GM12891 (cell line): Measurements from ENCODE around the gene PTPRD.

Experiments
- DNase-seq: peaks from one replicate; pipeline ENCODE4 v3.0.0; 2011; ENCODE audit warnings: low spot score; ENCODE audit not compliant: insufficient read length
- FAIRE-seq: peaks from 2 replicates; lab custom pipeline; 2011; peaks lifted over from hg19 to GRCh38; lab: Jason Lieb, UNC
- PAX5 ChIP-seq: IDR thresholded peaks from 2 replicates; pipeline ENCODE4 v1.6.1; 2011; ENCODE audit warnings: low read length, moderate library complexity, mild to moderate bottlenecking; ENCODE audit not compliant: insufficient read depth, severe bottlenecking
- POLR2A ChIP-seq: IDR thresholded peaks from 2 replicates; pipeline ENCODE4 v1.6.1; 2011; ENCODE audit warnings: low read depth, low read length, control low read depth
- POLR2AphosphoS5 ChIP-seq: IDR thresholded peaks from 2 replicates; pipeline ENCODE4 v1.6.1; 2011; ENCODE audit warnings: low read depth, low read length, control low read depth
- POU2F2 ChIP-seq: IDR thresholded peaks from 2 replicates; pipeline ENCODE4 v1.6.1; 2011; ENCODE audit warnings: low read depth, mild to moderate bottlenecking, control low read depth, low read length, moderate library complexity
- SPI1 ChIP-seq: IDR thresholded peaks from 2 replicates; pipeline ENCODE4 v1.6.1; 2011; ENCODE audit warnings: low read depth, low read length, control low read depth
- TAF1 ChIP-seq: IDR thresholded peaks from 2 replicates; pipeline ENCODE4 v1.6.1; 2011; ENCODE audit warnings: low read depth, low read length, control low read depth

Gene PTPRD

GRCh38 chr9:10253341-10253740 lies 359.5 kb downstream of the PTPRD start:
- FAIRE-seq (no peak), DNase-seq (no peak)
- TF ChIP-seq SPI1 (no peak), POU2F2 (no peak), PAX5 (no peak), POLR2AphosphoS5 (no peak), TAF1 (no peak), POLR2A (no peak)

- TF ChIP-seq POU2F2, result no peak
- no peak for TF ChIP-seq SPI1
- TF ChIP-seq PAX5, result no peak
- no peak for TF ChIP-seq POLR2A
- TF ChIP-seq POLR2AphosphoS5, result no peak
- no peak for TF ChIP-seq TAF1
- no peak for DNase-seq
- no peak for FAIRE-seq
Measured at GRCh38 chr9:10252174-10252573, 360.6 kb downstream of the PTPRD start.

- no peak for TF ChIP-seq TAF1
- no peak for TF ChIP-seq POU2F2
- no peak for TF ChIP-seq POLR2AphosphoS5
- no peak for TF ChIP-seq POLR2A
- TF ChIP-seq PAX5, result no peak
- TF ChIP-seq SPI1, result no peak
- DNase-seq (no peak), FAIRE-seq (no peak)
Measured at GRCh38 chr9:10251490-10251889, 361.3 kb downstream of the PTPRD start.

- no peak for TF ChIP-seq POLR2A
- TF ChIP-seq PAX5, result no peak
- no peak for TF ChIP-seq POU2F2
- no peak for TF ChIP-seq SPI1
- TF ChIP-seq TAF1, result no peak
- TF ChIP-seq POLR2AphosphoS5, result no peak
- DNase-seq (no peak), FAIRE-seq (no peak)
Measured at GRCh38 chr9:10250219-10250618, 362.6 kb downstream of the PTPRD start.

GRCh38 chr9:10248890-10249289 lies 363.9 kb downstream of the PTPRD start:
- no peak for FAIRE-seq
- no peak for DNase-seq
- TF ChIP-seq TAF1, result no peak
- no peak for TF ChIP-seq PAX5
- TF ChIP-seq POU2F2, result no peak
- TF ChIP-seq POLR2A, result no peak
- TF ChIP-seq SPI1, result no peak
- TF ChIP-seq POLR2AphosphoS5, result no peak

GRCh38 chr9:10242255-10242654 lies 370.5 kb downstream of the PTPRD start:
- DNase-seq (no peak), FAIRE-seq (no peak)
- TF ChIP-seq PAX5, result no peak
- no peak for TF ChIP-seq POU2F2
- TF ChIP-seq SPI1, result no peak
- no peak for TF ChIP-seq POLR2AphosphoS5
- no peak for TF ChIP-seq TAF1
- TF ChIP-seq POLR2A, result no peak

- TF ChIP-seq PAX5 (no peak), POLR2AphosphoS5 (no peak), TAF1 (no peak), POU2F2 (no peak), SPI1 (no peak), POLR2A (no peak)
- FAIRE-seq (no peak), DNase-seq (no peak)
Measured at GRCh38 chr9:10238087-10238486, 374.7 kb downstream of the PTPRD start.

- TF ChIP-seq TAF1, result no peak
- TF ChIP-seq POLR2A, result no peak
- TF ChIP-seq SPI1, result no peak
- no peak for TF ChIP-seq POLR2AphosphoS5
- TF ChIP-seq PAX5, result no peak
- TF ChIP-seq POU2F2, result no peak
- DNase-seq, result no peak
- no peak for FAIRE-seq
Measured at GRCh38 chr9:10237584-10237983, 375.2 kb downstream of the PTPRD start.

GRCh38 chr9:10236161-10236560 lies 376.6 kb downstream of the PTPRD start:
- FAIRE-seq (no peak), DNase-seq (no peak)
- TF ChIP-seq POLR2A (no peak), POU2F2 (no peak), TAF1 (no peak), SPI1 (no peak), POLR2AphosphoS5 (no peak), PAX5 (no peak)

GRCh38 chr9:10235376-10235775 lies 377.4 kb downstream of the PTPRD start:
- DNase-seq (no peak), FAIRE-seq (no peak)
- TF ChIP-seq TAF1 (no peak), POLR2AphosphoS5 (no peak), POLR2A (no peak), PAX5 (no peak), SPI1 (no peak), POU2F2 (no peak)
